ENCODE measurements around the gene HNRNPA1. TPM values are rescaled to one million over a fixed set of nuclear protein-coding genes. Genes with fewer than 3 reads are reported as not detected.
A peak's percentile ranks its signal among the peaks of the same experiment; 100 is the strongest.

The HNRNPA1 gene
- total and polyA plus RNA-seq, 9 of the 15 experiments (the other 6 are each of a cell fraction or from before 2014, with no cell fraction given) = 1,166 to 2,703 (median 1,815) TPM

- peak; percentile 14; the same call in 1 of the 2 replicates for TF ChIP-seq HBP1 (CRISPR knock-in tag; IDR thresholded peaks at IDR 0.05)
- TF ChIP-seq PKNOX1 (IDR thresholded peaks at IDR 0.05) = peak; percentile 17; the same call in 1 of the 2 replicates
- no peak for TF ChIP-seq FIP1L1 (IDR thresholded peaks at IDR 0.05; ENCODE audit: low read depth, low read length, poor library complexity, severe bottlenecking)
- TF ChIP-seq ARID3B (CRISPR knock-in tag; IDR thresholded peaks at IDR 0.05; ENCODE audit: borderline replicate concordance) = no peak
- no peak for TF ChIP-seq ZNF764 (CRISPR knock-in tag; IDR thresholded peaks at IDR 0.05; ENCODE audit: low read depth)
- TF ChIP-seq GMEB1 (CRISPR knock-in tag; IDR thresholded peaks at IDR 0.05) = no peak
- peak; percentile 75 for TF ChIP-seq SOX6 (IDR thresholded peaks at IDR 0.05)
- no peak for TF ChIP-seq NFIC (IDR thresholded peaks at IDR 0.05)
- TF ChIP-seq IRF9 (tag; IDR thresholded peaks at IDR 0.05) = no peak
- TF ChIP-seq CBFA2T3 (IDR thresholded peaks at IDR 0.05) = peak; percentile 88
- TF ChIP-seq ZFP91 (CRISPR knock-in tag; IDR thresholded peaks at IDR 0.05) = no peak
- TF ChIP-seq ZNF165 (CRISPR knock-in tag; IDR thresholded peaks at IDR 0.05; ENCODE audit: borderline replicate concordance) = no peak
- TF ChIP-seq ZFP1 (CRISPR knock-in tag; IDR thresholded peaks at IDR 0.05) = no peak
- TF ChIP-seq CBX5 (IDR thresholded peaks at IDR 0.05; ENCODE audit: borderline replicate concordance, low read depth) = no peak
- TF ChIP-seq TGIF2 (CRISPR knock-in tag; IDR thresholded peaks at IDR 0.05) = no peak
- TF ChIP-seq POLR2H (tag; IDR thresholded peaks at IDR 0.05; ENCODE audit: low read depth) = peak; percentile 21
- TF ChIP-seq KDM2B (CRISPR knock-in tag; IDR thresholded peaks at IDR 0.05) = no peak
- TF ChIP-seq NEUROD1 (IDR thresholded peaks at IDR 0.05; ENCODE audit: borderline replicate concordance, low read depth, low read length, partially characterized antibody) = no peak
- no peak for TF ChIP-seq TFAM (CRISPR knock-in tag; conservative IDR thresholded peaks at IDR 0.05)
Observed at GRCh38 chr12:54286042-54287030, 5.8 kb downstream of the HNRNPA1 start (continued).

Data from K562 (cell line).